Stimulated activated CD4-positive, alpha-beta T cell treated with anti-CD3 and anti-CD28 coated beads, Interleukin-1b, Interleukin-23, amount 100 ng/mL, for 48 hours (primary cell): ENCODE data around the gene NGB.

ENCODE experiments used
- DNase-seq: peaks from one replicate; pipeline ENCODE4 v3.0.0-alpha.2; 2020

NGB gene

DNA sequence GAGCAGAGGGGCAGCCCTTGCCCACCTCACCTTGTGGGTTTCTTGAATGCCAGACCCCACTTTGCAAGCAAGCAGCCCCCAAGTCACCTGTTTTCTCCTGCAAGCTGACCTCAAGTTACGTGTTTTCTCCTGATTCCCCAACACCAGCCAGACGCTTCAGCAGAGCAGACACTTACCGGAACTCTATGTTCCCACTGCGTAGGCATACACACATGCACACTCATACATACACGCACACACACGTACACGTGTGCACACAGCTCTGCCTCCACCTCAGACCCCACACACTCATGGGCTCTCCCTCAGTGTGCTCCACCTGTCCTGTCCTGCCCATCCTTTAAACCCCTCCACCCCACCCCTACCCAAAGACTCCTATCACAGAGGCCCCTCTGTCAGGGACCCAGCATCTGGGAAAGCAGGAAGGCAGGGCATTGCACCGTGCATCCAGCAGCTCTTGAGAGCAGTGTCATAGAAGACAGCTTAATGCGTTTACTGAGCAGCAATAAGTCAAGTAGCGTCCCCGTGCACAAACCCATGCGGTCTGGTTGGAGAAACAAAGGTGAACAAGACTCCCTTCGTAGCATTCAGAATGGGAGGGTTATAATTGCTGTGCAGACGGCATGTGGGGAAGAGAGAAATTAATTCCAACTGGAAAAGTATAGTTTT lies 45.0 kb downstream of the NGB start:
- DNase-seq, result no peak

DNA sequence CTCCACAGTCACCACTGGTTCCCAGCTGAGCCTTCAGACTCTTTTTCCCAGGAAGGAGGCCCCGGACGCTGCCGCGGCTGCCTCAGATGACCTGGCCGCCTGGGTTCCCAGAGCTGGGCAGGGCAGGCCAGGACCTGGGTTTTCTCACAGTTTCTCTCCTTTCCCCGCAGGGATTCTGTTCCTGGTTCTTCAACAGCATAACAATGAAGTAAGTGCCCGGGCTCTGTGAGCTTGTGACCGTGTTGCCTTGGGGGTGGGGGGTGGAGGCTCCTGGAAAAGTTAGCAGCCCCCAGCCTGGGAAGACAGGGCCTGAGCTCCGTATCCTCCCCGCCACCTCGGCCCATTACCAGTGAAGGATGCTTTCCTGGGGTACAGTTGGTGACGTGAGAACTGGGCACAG lies 45.8 kb downstream of the NGB start:
- no peak for DNase-seq

DNA sequence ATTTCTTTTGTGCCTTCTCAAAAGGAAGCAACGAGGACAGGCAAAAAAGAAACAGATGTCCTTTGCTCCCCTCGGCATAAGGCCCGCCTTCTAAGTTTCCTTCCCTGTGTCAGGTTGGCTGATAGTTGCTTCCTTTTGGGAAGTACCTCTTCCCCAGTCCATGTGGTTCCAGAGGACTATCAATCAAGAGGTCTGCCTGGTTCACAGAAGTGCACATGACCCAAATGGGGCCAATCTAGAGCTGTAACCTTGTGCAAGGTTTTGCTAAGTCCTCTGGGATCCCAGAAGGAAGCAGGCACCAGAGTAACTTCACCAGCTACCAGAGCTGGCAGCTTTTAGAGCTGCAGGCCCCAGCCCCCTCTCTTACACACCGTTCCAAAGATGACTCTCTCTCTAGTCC lies 46.8 kb downstream of the NGB start:
- DNase-seq, result no peak

DNA sequence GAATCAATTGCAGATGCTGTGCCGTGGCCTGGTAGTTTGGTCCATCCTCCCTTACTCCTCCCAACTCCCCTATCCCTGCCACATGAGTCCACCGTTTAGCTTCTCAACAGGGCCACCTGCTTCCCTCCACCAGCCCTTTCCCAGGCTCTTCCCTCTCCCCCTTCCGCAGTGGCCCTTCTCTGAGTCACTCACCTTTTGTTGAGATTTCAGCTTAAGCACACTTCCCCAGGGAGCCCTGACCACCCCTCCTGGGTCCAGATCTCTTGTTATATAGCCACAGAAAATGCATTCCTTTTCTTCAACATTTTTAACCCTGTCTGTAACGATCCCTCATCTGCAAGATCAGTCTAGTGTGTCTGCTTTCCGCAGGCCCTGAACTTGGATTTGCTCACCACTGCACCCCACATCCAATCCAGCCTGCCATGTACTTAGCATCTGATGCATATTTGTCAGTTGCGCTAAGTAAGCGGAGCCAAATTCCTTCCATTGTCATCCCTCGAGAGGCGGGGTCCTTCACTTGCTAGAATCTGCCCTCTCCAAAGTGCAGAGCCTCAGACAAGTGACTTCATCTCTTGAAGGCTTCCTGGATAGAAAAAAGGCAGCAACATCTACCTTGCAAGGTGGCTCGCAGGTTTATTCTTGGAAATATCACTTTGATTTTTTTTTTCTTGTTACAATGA lies 48.3 kb downstream of the NGB start:
- DNase-seq, result no peak

DNA sequence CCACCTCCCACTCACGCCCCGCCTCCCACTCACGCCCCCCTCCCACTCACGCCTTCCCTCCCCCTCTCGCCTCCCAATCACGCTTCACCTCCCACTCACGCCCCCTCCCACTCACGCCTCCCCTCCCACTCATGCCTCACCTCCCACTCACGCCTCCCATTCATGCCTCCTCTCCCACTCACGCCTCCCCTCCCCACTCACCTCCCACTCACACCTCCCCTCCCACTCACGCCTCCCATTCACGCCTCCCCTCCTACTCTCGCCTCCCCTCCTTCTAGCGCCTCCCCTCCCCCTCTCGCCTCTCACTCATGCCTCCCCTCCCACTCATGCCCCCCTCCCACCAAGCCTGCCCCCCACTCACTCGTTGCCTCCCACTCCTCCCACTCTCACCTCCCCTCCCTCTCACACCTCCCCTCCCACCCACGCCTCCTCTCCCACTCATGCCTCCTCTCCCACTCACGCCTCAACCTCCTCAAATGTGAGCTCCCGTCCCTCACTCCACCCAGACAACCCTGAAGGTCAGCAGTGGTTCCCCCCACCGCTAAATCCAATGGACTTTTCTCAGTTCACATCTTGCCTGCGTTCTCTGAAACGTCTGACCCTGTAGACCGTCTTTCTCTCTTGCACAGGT lies 49.6 kb downstream of the NGB start:
- no peak for DNase-seq

DNA sequence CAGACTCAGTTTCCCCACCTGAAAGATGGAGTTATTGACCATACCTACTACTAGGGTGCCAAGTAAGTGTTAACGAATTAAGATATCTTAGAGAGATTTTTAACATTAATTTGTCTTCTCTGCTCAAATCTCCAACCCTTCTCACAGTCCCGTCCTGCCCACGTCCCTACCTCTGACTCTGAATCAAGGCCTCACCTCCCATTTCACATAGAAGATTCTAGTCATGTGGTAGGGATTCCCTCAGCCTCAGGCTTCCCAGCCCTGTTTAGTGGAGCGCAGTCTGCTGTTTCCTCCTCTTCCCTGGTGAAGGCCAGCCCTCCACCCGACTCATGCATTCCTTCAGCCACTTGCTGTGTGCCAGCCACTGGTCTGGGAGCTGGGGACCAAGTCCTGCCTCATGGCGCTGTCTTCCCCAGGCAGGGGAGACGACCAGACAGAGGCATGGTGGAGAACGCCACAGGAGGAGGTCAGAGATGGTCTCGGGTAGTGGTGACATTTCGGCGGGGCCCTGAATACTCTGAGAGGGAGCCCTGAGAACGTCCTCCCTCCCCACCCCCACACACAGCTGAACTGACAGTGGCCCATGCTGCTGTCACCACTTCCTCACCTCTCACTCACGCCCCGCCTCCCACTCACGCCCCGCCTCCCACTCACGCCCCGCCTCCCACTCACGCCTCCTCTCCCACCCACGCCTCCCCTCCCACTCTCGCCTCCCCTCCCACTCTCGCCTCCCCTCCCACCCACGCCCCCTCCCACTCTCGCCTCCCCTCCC lies 50.6 kb downstream of the NGB start:
- DNase-seq, result no peak

DNA sequence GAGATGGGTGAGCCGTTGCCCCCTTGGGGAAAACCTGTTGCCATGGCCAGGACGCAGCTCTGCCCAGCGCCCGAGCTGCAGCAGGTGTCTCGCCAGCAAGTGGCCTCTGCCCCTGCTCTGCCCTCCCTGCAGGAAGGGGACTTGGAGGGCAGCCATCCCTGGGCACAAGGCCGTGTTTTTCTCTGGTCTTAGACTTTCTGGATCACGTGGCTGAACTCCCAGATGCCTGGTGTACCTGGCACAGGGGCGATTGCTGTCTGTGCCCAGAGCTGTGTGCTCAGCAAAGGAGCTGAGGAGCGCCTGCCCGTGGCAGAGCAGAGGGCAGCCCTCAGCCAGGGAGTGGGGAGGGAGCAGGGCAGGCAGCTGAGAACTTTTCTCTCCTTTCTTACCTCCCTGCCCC lies 51.4 kb downstream of the NGB start:
- no peak for DNase-seq

DNA sequence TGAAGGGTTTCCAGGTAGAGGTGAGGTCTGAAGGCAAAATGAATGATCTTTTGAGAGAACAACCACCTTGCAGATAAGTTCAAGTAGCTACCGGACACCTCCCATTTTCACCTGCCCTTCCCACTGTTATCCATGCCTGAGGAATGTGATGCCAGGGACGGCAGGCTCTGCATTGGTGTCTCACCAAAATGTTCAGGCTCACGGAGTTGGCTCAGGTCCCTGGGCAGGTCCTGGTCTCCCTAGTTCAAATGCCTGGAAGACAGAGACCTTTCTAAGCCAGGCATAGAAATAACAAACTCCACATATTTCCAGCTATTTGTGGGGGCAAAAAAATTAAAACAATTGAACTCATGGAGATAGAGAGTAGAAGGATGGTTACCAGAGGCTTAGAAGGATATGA lies 53.5 kb downstream of the NGB start:
- DNase-seq, result no peak
